Lung (tissue), 12 donors: ENCODE data around the gene DENND1A. TPM values are rescaled to one million over a fixed set of nuclear protein-coding genes. Genes with fewer than 3 reads are reported as not detected.
"Not testable (repeated sequence)": the region's sequence is repeated elsewhere in the genome, so short reads cannot be mapped to it uniquely, and the experiment has no call there.

Source experiments
- ATAC-seq: fragments of 200-7000 bp; cut with Tn5 transposase; one replicate; pipeline ENCODE4 v1.9.1; 2020; ENCODE audit warnings: moderate number of reproducible peaks; ENCODE audit not compliant: insufficient read depth, low FRiP score
- DNase-seq, 3 donors: peaks; one replicate each; pipeline ENCODE4 v3.0.0-alpha.2; 2013 to 2017
- H3K27ac ChIP-seq, 2 donors: one replicate each; pipeline ENCODE4 v1.5.1; 2013; ENCODE audit warnings: mild to moderate bottlenecking in 2 of 2, moderate library complexity in 2 of 2, control low read depth in 1 of 2, inconsistent platforms in 1 of 2, low read depth in 1 of 2, low read length in 1 of 2
- H3K27me3 ChIP-seq, 3 donors: one replicate each; pipeline ENCODE4 v1.5.1; 2013; ENCODE audit warnings: low read length in 2 of 3; ENCODE audit not compliant: control insufficient read depth in 3 of 3, insufficient read depth in 3 of 3
- H3K36me3 ChIP-seq, 4 donors: one replicate each; pipeline ENCODE4 v1.5.1; 2013; ENCODE audit warnings: low read length in 4 of 4, mild to moderate bottlenecking in 1 of 4, moderate library complexity in 1 of 4; ENCODE audit not compliant: control insufficient read depth in 4 of 4, insufficient read depth in 4 of 4
- H3K4me1 ChIP-seq, 5 donors: one replicate each; pipeline ENCODE4 v1.5.1; 2013; ENCODE audit warnings: low read length in 5 of 5, mild to moderate bottlenecking in 2 of 5, moderate library complexity in 1 of 5; ENCODE audit not compliant: control insufficient read depth in 5 of 5, insufficient read depth in 5 of 5
- H3K4me3 ChIP-seq: one replicate; pipeline ENCODE4 v1.5.1; 2013; ENCODE audit warnings: mild to moderate bottlenecking, control low read depth, moderate library complexity
- H3K9ac ChIP-seq, 2 donors: one replicate each; pipeline ENCODE4 v1.5.1; 2013; ENCODE audit warnings: low read length in 2 of 2, control low read depth in 1 of 2; ENCODE audit not compliant: insufficient read depth in 1 of 2
- H3K9me3 ChIP-seq, 4 donors: one replicate each; pipeline ENCODE4 v1.5.1; 2013; ENCODE audit warnings: low read length in 3 of 4, mild to moderate bottlenecking in 1 of 4, moderate library complexity in 1 of 4; ENCODE audit not compliant: control insufficient read depth in 4 of 4, insufficient read depth in 3 of 4
- CTCF ChIP-seq: IDR thresholded peaks from 2 replicates; pipeline ENCODE4 v1.5.1; 2012; ENCODE audit warnings: mild to moderate bottlenecking; ENCODE audit errors: control extremely low read depth, extremely low read depth
- WGBS, 2 donors: extraction: QIAGEN DNeasy Blood & Tissue Kit; methylation state at CpG; one replicate each; pipeline ENCODE4 v1.1.7; 2013; 5-methylcytosine and 5-hydroxymethylcytosine counted together
- polyA plus RNA-seq, 2 donors: library from polyadenylated mRNA; stranded (reverse); fragments of 200-250 nt; gene quantifications; one replicate each; pipeline ENCODE4 v1.2.1, GENCODE V29; 2013
- total RNA-seq, 2 donors: library from RNA; depleted of rRNA in 1 of 2; stranded (reverse); fragments of >200 nt in 1 of 2; gene quantifications; one replicate each; pipeline ENCODE4 v1.2.1, GENCODE V29; 2014 to 2021
- donor health status: control.
- donor health status: control.
- donor health status: Bipolar disorder and iron deficiency.
- donor health status: healthy.
- donor health status: DM: yes; HTN: yes; CAD: no.

Gene DENND1A
- total and polyA plus RNA-seq, 4 donors, result 5.7 to 29.8 (median 14.5) TPM

DNA sequence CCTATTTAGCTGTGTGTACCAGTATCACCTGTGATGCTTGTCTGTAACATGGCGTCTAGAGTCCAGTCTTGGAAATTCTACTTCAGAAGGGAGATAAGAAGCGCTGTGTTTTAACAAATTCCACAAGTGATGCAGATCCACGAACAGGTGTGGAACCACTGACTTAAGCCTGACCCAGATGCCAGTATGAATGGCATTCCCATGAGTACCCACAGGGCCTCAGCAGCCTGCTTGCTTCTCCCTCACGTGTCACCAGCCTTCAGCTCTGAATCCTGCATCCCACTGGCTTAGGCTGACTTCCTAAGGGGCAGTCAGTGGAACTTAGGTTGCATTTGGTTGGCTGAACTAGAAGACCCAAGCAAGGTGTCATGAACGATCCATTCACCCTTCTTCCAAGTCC lies 8.5 kb upstream of the DENND1A start:
- Histone ChIP-seq H3K4me3 (no peak overlapping the region), H3K27me3 (peaks cover 0 to 51% (median 2%) of the 10 kb centered on the region in 3 donors), H3K27ac (no peak overlapping the region), H3K9ac (no peak overlapping the region), H3K36me3 (no peaks in the 10 kb centered on the region), H3K9me3 (no peaks in the 10 kb centered on the region), H3K4me1 (no peaks in the 10 kb centered on the region)
- ATAC-seq (no peak), DNase-seq (no peak)
- no peak for TF ChIP-seq CTCF
- whole genome bisulfite sequencing, 2 donors, result 81 to 90% methylated on average over 5 of the region's 5 CpGs

- not testable (repeated sequence) for H3K4me3 ChIP-seq, H3K9ac ChIP-seq, ATAC-seq, H3K4me1 ChIP-seq, DNase-seq, H3K36me3 ChIP-seq, H3K27ac ChIP-seq, H3K9me3 ChIP-seq
- whole genome bisulfite sequencing, 2 donors, result 89 to 90% methylated on average over 3 of the region's 3 CpGs
- peaks cover 0 to 62% (median 2%) of the 10 kb centered on the region in 3 donors for H3K27me3 ChIP-seq
These were observed 6.6 kb upstream of the DENND1A start for GRCh38 chr9:123936575-123936974.

GRCh38 chr9:123933440-123934212 lies 3.7 kb upstream of the DENND1A start:
- ATAC-seq (no peak), DNase-seq (no peak)
- Histone ChIP-seq H3K27me3 (peaks cover 0 to 56% (median 2%) of the 10 kb centered on the region in 3 donors), H3K4me1 (peaks cover 3 to 8% (median 5%) of the 10 kb centered on the region in 5 donors), H3K9ac (no peak overlapping the region), H3K27ac (no peak overlapping the region), H3K36me3 (no peaks in the 10 kb centered on the region), H3K9me3 (no peaks in the 10 kb centered on the region), H3K4me3 (no peak overlapping the region)
- WGBS, 2 donors, result 57 to 65% methylated on average over 5 of the region's 5 CpGs
- TF ChIP-seq CTCF, result no peak

GRCh38 chr9:123929177-123929869 lies 603 bp downstream of the DENND1A start:
- Histone ChIP-seq H3K4me3 (peak overlapping the region; percentile 79), H3K9ac (peak overlapping the region in 1 of 2 donors; percentile 61), H3K27me3 (peaks cover 0 to 50% (median 2%) of the 10 kb centered on the region in 3 donors), H3K9me3 (no peaks in the 10 kb centered on the region), H3K36me3 (no peaks in the 10 kb centered on the region), H3K4me1 (peaks cover 8 to 18% (median 14%) of the 10 kb centered on the region in 5 donors), H3K27ac (peak overlapping the region; percentile 46 to 64)
- DNase-seq (peak in 2 of 3 donors; percentile 11 to 16), ATAC-seq (no peak)
- TF ChIP-seq CTCF, result no peak
- WGBS, 2 donors, result 1 to 2% methylated on average over 30 to 50 of the region's 50 CpGs
